Effector CD8-positive, alpha-beta T cell (primary cell): ENCODE data around the gene EIF3K.
A peak's percentile ranks its signal among the peaks of the same experiment; 100 is the strongest.

Experiments
- DNase-seq: peaks from one replicate; lab custom pipeline; 2025; lab: John Stamatoyannopoulos, UW

Gene EIF3K

DNA sequence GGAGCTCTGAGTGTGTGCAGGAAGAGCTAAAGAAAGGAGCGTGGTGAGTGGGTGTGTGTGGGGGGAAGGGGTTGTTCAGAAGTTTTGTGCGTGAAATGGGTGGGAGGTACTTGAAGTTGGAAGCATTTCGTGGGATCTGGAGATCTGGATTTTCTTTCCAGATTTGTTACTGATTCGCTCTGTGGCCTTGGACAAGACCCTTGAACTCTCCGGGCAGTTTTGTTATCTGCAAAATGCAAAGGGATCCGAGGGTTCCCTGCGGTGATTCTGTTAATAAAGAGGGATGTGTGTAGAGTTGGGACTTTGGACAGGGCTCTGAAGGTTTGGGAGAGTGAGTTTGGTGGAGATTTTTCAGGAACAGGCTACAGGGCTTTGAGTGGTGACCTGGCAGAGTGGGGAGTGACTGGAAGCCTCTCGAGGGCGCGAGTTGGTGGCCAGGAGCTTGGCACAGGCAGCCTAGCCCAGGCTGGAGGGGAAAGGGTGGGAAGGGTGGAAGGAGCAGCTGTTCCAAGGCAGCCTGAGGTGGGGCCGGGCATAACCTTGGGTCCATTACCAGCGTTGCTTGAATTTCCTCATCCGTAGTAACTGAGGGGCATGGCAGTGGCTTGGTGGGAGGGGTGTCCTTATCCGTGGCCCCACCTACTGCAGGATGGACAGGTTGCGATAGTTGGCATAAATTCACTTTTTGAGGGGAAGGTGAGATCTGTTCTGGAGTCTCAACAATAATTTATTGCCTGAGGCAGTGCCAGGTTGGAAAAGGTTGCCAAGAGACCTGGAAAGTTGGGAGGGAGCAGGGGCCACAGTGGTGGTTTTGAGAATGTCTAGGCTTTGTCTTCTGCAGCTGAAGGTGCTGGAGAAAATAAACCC lies 30.6 kb downstream of the EIF3K start:
- no peak for DNase-seq

DNA sequence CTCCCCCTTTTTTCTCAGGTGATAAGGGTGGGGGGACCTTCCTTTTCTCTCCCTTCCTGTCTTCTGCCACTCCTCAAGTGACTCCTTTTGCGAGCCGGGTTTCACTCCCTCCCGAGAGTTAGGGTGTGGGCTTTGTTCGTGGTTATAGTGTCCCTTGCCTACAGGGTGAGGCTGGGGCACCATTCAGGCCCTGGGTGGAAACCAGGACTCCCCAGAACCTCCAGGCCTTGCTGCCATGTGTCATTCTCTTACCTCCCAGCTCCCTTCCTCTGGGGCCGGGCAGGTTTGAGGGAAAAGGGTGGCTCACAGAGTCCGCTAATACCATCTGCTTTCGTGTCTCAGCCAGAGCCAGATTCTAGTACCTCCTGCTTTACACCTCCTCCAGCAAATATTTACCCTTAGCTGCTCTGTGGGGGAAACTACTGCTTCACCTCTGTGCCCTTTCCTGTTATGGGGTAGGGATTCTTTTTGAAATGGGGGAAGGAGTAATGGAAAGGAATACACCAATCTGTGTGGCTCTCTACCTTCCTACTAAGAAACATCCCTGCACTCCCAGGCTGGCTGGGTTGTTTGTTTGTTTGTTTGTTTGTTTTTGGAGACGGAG lies 31.3 kb downstream of the EIF3K start:
- DNase-seq = no peak

DNA sequence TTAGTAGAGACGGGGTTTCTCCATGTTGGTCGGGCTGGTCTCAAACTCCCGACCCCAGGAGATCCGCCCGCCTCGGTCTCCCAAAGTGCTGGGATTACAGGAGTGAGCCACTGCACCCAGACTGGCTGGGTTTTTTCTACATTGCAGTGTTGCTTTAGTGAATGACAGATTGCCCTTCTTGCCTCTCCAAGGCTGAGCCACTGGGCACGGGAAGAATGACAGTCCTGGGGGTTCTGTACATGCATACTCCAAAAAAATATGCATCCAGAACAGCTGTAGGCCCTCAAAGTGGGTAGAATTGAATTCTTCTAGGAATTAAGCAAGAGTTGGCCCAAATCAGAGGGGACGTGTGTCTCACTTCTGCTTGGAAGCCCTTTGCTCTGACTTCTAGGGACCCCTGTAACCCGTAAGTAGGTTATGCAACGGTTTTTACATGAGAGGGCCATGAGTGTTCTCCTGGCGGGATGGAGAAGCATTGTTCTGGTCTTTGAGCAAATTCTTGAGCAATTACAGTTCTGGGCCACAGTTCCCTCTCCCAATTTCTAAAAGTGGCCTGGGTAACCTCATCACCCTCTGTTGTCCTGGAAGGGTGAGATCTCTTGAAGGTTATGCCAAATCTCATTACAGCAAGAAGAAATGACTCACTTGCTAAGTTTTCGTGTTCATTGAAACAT lies 32.1 kb downstream of the EIF3K start:
- DNase-seq = no peak

DNA sequence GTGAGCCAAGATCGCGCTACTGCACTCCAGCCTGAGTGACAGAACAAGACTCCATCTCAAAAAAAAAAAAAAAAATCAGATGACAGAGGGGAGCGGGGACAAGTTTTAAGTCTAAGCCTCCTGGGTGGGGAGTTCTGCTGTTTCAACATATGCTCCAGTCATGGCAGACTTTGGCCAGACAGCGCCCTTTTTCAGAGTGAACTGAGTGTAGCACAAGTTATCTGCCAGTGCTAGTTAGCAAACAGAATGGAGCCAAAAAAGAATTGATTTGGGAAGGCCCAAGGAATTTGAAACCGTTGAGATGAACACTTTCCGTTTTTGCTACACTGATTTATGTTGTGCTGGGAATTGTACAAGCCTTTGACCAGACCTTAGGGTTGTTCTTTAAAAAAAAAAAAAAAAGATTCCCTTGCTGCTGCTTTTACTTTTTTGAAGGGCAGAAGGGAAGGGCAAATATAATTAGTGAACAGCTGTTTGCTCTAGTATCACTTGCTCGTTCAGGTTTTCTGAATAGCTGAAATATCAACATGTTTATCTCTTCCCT lies 34.1 kb downstream of the EIF3K start:
- no peak for DNase-seq

DNA sequence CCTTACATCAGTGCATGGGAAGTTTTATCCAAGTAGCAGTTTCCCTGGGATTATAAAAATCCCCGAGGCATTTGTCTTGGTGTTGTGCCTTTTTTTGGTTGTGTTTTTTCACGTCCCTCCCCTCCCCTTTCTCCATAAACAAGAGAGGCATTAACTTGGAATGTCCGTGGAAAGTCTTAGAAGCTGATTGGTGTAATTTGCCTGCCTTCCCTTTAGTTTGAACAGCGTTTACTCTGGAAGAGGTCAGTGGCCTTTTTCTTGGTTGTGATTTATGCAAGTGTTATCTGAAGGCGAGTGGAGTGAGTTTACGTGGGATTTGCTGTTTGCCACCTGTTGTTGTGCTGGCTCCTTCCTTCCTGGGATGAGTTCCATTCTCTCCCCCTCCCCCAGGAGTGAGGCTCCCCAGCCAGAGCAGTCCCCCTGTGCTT lies 35.7 kb downstream of the EIF3K start:
- DNase-seq = no peak

DNA sequence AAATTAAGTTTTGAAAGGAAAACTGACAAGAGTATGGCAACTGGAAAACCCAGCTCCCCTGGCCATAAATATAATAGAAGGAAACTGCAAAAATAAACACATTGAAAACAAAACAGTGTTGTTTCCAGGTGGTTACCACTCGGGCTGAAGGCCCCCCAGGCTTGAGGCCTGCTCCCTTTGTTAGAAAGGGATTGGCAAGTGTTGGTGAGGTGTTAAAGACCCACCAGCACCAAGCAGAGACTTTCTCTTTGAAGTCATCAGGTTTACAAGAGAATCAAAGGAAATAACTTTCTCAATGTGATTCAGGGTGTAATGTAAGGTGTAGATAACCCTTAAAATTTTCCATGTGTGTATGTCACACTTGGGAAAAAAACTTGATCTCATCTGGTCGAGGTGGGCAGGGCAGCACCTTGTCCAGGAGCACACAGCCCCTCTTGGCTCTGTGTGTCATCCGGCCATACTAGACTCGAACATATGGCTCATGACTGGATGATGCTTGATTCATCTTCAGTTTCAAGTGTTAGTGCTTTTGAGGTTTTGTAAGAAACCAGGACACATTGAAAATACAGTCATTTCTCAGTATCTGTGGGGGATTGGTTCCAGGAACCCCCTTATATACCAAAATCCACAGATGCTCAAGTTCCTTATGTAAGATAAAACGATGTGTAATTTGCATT lies 36.3 kb downstream of the EIF3K start:
- DNase-seq = no peak

DNA sequence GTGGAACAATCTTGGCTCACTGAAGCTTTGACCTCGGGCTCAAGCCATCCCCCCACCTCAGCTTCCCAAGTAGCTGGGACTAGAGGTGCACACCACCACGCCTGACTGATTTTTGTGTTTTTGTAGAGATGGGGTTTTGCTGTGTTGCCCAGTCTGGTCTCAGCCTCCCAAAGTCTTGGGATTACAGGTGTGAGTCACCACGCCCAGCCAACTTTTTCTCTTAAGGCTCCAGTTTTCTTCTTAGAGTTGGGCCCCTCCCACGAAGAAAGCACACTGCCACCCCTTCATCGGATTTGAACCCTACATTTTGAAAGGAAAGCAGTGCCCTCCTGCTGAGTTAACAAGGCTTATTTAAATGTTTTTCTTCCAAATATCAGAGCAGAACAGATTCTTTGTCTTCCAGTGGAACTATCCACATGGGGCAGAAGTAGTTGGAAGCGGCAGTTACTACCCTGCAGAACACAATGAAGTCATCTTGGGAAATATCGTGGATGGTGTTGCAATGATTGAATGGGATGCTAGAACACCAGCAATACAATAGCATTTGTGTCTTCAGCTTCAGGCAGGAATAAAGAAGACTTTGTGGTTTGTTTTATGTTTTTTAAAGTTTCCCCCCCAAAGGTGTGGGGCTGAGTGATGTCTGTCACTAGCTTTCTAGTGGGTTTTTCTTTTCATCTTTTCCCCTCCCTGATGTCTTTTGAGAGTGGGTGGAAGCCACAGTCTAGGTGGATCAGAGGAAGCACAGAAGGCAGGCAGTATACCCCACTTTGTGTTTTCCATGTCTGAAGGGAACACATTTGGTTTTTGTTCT lies 37.4 kb downstream of the EIF3K start:
- DNase-seq = peak; percentile 12

DNA sequence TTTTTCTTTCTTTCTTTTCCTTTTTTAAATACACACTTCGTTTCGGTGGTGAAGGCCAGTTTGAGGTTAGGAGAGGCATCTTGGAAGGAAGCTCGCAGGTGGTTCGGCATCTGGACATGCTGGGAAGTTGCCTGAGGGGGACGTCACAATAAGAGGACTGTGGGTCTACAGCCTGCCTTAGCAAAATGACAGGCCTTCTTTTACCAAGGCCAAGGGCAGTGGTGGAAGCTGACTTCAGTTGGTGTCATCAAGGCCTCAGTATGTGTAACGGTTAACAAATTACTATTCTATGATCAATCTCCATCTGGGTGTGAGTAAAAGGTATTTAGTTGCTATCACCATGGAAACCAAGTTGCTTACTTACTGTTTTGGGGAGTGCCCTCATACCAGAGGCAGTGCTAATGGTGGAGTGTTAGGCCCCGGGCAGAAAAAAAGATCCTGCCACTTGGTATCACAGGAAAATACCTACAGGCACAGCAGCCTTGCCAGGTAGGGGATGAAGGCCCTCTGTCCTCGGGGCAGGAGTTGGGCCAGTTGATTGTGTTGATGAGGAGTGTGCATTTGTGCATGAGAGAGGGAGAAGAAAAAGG lies 38.7 kb downstream of the EIF3K start:
- no peak for DNase-seq

DNA sequence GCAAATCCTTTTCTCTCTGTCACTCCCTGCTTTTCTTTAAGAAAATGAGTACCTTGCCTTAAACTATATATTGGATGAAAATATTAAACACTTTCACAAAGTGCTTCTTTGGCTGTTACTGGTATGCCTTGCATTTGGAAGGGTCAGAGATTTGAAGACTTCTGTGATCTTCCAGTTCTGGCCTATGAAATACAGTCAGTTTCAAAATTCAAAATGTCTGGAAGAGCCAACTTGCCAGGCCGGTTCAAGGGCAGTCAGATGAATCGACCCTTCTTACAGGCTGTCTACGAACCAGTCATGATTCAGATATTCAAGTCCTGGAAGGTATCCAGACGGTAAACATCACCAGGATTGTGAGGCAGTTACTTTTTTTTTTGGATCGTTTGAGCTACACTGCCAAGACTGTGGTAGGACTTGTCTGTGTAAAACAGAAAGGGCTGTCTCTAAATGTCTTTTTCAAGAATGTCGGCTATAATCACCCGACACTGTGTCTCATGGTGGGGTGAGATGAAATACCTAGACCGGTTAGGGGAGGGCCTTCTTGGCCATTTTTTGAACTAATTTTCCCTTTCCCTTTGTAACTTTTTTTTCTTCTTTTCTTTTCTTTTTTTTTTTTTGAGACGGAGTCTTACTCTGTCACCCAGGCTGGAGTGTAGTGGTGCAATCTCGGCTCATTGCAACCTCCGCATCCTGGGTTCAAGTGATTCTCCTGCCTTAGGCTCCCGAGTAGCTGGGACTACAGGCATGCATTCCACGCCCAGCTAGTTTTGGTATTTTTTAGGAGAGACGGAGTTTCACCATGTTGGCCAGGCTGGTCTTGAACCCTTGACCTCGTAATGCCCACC lies 39.7 kb downstream of the EIF3K start:
- DNase-seq = no peak

DNA sequence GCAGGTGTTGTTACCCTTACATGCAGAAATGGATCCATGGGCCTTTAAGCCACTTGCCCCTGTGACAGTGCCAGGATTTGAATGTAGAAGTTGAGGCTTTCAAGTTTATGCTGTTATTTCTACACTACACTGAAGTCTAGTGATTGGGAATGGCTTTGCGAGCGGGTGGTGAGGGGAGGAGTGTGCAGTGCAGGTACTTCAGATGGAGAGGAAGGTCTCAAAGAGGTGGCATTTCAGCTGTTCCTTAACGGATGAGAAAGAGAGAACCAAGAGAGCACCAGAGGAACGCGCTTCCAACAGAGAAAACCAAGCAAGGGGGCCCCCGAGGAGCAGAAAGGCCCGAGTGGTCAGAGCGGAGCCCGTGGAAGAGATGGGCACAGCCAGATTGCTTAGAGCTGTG lies 41.7 kb downstream of the EIF3K start:
- no peak for DNase-seq

DNA sequence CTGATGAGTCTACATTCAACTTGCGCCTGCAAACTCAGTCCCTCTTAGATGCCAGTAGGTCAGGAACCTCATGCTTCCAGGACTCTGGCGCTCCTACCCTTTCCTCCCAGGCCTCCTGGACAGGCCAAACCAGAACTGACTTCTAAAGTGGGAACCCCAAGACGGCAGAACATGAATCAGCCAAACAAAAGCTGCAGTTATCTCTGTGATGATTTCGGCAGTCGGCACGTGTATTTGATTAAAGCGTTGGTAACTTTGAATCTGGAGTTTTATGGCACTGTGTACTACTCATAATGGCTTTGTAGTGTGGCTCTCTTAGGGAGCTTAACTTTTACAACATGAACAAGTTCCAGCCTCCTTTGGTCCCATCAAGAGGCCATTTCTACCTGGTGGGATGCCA lies 42.1 kb downstream of the EIF3K start:
- no peak for DNase-seq

DNA sequence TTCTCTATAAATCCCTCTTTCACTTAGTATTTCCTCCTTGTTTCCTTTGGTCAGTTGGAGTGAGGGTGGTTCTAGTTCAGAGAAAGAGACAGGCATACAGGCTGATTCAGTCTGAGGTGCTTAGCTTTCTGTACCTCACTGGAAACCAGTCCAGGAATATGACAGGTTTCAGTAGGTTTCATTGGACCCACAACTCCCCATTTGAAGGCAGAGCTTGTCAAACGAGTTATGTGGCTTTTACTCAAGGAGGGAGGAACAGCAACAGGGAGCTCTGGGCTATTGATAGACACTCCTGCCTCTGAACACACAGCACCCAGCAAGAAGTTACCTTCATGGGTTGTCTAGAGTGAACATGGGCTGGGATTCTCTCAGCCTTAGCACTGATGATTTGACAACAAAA lies 43.0 kb downstream of the EIF3K start:
- no peak for DNase-seq

DNA sequence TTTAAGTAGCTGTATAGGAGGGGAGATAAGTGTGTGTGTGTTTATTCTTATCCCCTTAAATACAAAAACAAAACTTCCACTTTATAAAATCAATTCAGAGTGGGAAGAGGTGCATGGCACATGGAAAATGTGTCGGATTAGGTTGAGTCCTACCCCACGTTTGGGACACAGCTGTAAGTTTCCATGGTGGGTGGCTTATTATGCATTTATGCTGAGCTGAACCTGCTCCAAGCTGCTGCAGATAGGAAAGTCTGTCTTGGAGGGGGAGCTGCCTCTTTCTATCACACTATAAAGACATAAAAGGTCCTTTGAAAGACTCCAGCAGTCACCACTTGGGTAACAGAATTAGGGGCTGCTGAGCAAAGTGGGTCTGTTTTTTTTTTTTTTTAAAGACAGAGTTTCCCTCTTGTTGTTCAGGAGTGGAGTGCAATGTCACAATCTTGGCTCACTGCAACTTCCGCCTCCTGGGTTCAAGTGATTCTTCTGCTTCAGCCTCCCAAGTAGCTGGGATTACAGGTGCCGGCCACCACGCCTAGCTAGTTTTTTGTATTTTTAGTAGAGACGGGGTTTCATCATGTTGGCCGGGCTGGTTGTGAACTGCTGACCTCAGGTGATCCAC lies 43.7 kb downstream of the EIF3K start:
- DNase-seq = no peak

DNA sequence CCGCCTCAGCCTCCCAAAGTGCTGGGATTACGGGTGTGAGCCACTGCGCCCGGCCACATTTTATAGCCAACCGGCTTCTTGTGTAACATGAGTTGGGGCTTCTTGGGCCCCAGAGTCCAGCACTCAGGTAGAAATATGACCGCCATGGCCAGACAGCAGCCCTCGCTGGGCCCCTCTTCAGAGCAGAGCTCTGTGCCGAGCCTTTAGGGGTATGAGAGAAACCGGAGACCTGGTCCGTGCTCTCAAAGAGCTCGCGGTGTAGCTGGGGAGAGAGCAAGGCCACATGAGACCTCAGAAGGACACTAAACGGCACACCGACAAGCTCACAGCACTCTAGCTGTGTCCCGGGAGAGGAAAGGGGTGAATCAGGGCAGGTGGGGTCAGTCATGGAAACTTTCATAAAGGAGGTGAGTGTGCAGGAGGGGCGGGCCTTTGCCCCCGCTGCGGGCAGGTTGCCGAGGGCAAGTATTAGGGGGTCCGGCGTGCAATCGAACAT lies 44.2 kb downstream of the EIF3K start:
- DNase-seq = no peak

DNA sequence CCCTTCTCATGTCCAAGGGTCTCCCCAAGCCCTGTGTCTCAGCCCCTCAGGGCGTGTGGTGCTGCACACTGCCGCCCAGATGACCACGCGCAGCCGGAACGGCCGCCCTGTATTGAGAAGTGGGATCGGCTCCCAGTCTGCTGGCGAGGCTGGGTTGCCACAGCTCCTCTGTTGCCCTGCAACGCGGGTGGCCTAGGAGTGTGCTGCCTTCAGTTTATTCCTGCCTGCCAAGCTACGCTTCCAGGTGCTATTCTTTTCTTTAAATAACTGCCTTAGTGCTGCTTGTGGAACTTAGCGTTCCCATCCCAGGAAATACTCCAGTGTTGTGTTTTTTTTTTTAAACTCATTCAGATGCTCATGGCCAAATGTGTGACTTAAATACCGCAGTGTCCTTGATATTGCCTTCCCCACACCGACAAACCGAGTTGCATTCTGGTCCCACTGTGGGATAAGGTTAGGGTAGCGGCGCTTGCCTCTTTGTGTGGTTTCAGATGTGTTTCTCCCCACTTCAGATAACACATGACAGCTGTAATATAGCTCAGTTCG lies 45.0 kb downstream of the EIF3K start:
- no peak for DNase-seq

DNA sequence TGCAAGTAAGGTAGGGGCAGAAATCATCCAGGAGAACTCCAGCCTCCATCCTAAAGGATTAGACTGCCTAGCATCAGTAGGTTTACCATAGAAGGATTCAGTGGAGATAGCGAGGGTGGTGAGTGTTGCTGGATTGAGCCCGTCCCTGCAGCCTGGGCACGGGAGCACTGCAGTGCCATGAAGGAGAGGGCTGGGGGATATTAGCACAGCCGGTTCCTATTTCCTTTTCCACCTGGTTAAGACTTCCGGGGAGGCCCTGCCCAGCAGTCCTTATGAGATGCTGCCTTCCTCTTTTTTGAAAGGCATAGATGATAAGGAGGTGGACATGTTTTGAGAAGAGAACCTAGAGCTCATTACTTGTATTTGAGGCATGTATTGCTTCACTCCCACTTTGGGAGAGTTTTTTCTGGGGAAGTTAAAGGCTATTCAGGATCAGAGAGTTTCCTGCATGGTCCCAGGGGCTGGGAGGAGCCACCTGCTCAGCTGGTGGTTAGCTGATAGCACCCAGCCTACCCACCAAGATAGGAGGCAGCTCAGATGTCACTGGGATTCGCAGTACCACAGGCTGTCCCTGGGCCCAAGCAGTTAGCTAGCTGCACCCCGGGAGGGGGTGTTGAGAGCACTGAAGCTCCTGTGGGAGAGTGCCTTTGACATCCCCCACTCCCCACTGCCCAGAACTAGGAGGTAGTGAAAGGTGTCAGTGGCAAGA lies 45.7 kb downstream of the EIF3K start:
- DNase-seq = no peak

DNA sequence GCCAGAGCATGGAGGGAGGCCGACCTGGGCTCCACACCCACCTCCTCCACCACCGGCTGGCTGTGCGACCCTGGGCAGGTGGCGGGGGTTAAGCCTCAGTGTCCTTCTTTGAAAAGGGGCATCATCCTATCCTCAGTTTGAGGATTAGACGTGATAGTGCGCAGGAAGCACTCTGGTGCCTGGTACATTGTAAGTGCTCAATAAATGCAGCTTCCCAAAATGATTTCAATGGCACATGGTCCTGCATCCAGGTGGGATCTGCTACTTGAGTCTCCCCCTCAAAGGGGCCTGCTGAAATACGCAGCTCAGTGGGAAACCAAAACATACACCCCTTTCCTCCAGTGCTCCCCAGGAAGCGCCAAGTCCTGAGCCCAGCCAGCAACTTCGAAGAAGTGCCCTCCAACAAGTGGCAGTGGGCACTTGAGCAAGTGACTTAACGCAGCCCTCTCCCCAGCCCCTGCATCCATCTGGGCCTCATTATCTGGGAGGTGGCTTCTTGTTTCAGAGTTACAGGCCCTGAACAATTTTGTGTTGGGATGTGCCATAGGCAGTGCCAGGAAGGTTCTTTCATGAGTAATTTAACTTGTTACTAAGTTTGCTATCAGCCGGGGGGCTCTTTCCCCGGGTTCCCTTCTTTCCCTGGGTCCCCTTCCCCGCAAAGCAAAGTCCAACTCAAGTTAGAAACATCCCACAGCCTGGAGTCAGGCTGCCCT lies 46.4 kb downstream of the EIF3K start:
- no peak for DNase-seq
